Right atrium auricular region (tissue), 2 donors: ENCODE results near the gene KHSRP. TPM values are rescaled to one million over a fixed set of nuclear protein-coding genes. Genes with fewer than 3 reads are reported as not detected.
"Not testable (repeated sequence)": the region's sequence is repeated elsewhere in the genome, so short reads cannot be mapped to it uniquely, and the experiment has no call there.

Source experiments
- DNase-seq: peaks from one replicate; pipeline ENCODE4 v3.0.0-alpha.2; 2019; ENCODE audit warnings: low spot score
- H3K27ac ChIP-seq, 2 donors: fragments of 200-600 bp; sonication (generic); 1 replicate in 1 of 2; 2 replicates in 1 of 2; pipeline ENCODE4 v1.5.1; 2016 to 2019
- H3K27me3 ChIP-seq, 2 donors: fragments of 200-600 bp; sonication (generic); one replicate each; pipeline versions ENCODE4 v1.5.1 to v1.6.0; 2017 to 2019
- H3K36me3 ChIP-seq: fragments of 200-600 bp; sonication (generic); one replicate; pipeline ENCODE4 v1.5.1; 2016
- H3K4me1 ChIP-seq, 2 donors: fragments of 200-600 bp; sonication (generic); one replicate each; pipeline versions ENCODE4 v1.5.1 to v1.6.0; 2017 to 2019
- H3K4me3 ChIP-seq, 2 donors: fragments of 200-600 bp; sonication (generic); 1 replicate in 1 of 2; 2 replicates in 1 of 2; pipeline ENCODE4 v1.5.1; 2017 to 2019; ENCODE audit warnings: mild to moderate bottlenecking in 1 of 2, moderate library complexity in 1 of 2
- H3K9me3 ChIP-seq, 2 donors: fragments of 200-600 bp; sonication (generic); one replicate each; pipeline ENCODE4 v1.5.1; 2019
- total RNA-seq, 2 donors: library from RNA; depleted of rRNA; stranded (reverse); fragments of >200 nt; gene quantifications; one replicate each; pipeline ENCODE4 v1.1.0, GENCODE V29; 2016
- TF ChIP-seq, protein P1 (sequence below), 2 donors: fragments of 200-600 bp; sonication (generic); IDR thresholded peaks; one replicate each; pipeline ENCODE4 v1.5.1; 2019; ENCODE audit warnings: antibody characterized with exemption in 2 of 2

KHSRP gene
- total RNA-seq, 2 donors from 2014 or later: 55.3 to 95.7 TPM

- Histone ChIP-seq H3K27me3 (no peaks in the 10 kb centered on the region), H3K4me3 (no peak within 1 kb of the TSS), H3K36me3 (no peaks in the 10 kb centered on the region), H3K9me3 (no peaks in the 10 kb centered on the region), H3K4me1 (no peaks in the 10 kb centered on the region), H3K27ac (no peak within 1 kb of the TSS)
- no peak for DNase-seq
- TF ChIP-seq, protein P1, sequence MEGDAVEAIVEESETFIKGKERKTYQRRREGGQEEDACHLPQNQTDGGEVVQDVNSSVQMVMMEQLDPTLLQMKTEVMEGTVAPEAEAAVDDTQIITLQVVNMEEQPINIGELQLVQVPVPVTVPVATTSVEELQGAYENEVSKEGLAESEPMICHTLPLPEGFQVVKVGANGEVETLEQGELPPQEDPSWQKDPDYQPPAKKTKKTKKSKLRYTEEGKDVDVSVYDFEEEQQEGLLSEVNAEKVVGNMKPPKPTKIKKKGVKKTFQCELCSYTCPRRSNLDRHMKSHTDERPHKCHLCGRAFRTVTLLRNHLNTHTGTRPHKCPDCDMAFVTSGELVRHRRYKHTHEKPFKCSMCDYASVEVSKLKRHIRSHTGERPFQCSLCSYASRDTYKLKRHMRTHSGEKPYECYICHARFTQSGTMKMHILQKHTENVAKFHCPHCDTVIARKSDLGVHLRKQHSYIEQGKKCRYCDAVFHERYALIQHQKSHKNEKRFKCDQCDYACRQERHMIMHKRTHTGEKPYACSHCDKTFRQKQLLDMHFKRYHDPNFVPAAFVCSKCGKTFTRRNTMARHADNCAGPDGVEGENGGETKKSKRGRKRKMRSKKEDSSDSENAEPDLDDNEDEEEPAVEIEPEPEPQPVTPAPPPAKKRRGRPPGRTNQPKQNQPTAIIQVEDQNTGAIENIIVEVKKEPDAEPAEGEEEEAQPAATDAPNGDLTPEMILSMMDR (IDR thresholded peaks at IDR 0.05): no peak
Measured at GRCh38 chr19:6433663-6434062, 9.1 kb upstream of the KHSRP start, which contains the start of gene SLC25A41. Gene SLC25A41 (minus strand): TSS chr19:6433763. CDS start chr19:6433693, 70 bp downstream.

DNA sequence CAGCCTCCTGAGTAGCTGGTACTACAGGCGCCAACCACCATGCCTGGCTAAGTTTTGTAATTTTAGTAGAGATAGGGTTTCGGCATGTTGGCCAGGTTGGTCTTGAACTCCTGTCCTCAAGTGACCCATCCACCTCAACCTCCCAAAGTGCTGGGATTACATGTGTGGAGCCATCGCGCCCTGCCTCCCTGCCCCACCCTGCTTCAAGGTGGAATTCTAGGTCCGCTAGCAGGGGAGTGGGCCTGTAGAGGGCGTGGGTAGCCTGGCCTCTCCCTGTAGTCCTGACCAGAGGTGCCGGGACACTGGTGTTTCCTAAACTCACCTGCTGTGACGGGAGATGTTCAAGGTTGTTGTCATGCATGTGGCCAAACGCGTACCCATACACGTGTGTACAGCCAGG lies 8.6 kb upstream of the KHSRP start:
- no peaks in the 10 kb centered on the region for H3K36me3 ChIP-seq
- H3K9me3 ChIP-seq: no peaks in the 10 kb centered on the region
- H3K4me3 ChIP-seq: no peak overlapping the region
- no peaks in the 10 kb centered on the region for H3K27me3 ChIP-seq
- no peaks in the 10 kb centered on the region for H3K4me1 ChIP-seq
- TF ChIP-seq, protein P1 (IDR thresholded peaks at IDR 0.05): no peak
- DNase-seq: no peak
- no peak overlapping the region for H3K27ac ChIP-seq

- H3K27ac ChIP-seq: no peak overlapping the region
- TF ChIP-seq, protein P1 (IDR thresholded peaks at IDR 0.05): no peak
- H3K9me3 ChIP-seq: no peaks in the 10 kb centered on the region
- H3K27me3 ChIP-seq: no peaks in the 10 kb centered on the region
- H3K4me1 ChIP-seq: no peaks in the 10 kb centered on the region
- H3K4me3 ChIP-seq: no peak overlapping the region
- H3K36me3 ChIP-seq: no peaks in the 10 kb centered on the region
- no peak for DNase-seq
Measured at GRCh38 chr19:6431891-6432290, 7.3 kb upstream of the KHSRP start.

- Histone ChIP-seq H3K4me1 (peaks cover 0 to 7% of the 10 kb centered on the region in 2 donors), H3K27ac (no peak overlapping the region), H3K9me3 (no peaks in the 10 kb centered on the region), H3K36me3 (no peaks in the 10 kb centered on the region), H3K27me3 (no peaks in the 10 kb centered on the region), H3K4me3 (no peak overlapping the region)
- TF ChIP-seq, protein P1 (IDR thresholded peaks at IDR 0.05): no peak
- no peak for DNase-seq
Measured at GRCh38 chr19:6429419-6430221, 5.0 kb upstream of the KHSRP start.

DNA sequence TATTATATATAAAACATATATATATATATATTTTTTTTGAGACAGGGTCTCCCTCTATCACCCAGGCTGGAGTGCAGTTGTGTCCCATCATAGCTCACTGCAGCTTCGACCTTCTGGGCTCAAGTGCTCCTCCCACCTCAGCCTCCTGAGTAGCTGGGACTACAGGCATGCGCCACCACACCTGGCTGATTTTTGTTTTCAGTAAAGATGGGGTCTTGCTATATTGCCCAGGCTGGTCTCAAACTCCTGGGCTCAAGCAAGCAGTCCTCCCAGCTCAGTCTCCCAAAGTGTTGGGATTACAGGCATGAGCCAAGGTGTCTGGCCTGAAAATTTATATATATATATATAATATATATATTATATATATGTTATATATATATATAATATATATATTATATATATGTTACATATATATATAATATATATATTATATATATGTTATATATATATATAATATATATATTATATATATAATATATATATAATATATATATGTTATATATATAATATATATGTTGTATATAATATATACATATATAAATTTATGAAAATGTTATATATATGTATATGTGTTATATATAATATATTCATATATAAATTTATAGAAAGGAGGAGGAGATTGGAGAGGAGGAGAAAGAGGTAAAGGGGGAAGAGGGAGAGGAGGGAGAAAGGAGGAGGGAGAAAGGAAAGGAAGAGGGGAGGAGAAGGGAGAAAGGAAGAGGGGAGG lies 4.2 kb upstream of the KHSRP start:
- not testable (repeated sequence) for H3K36me3 ChIP-seq, H3K9me3 ChIP-seq, H3K4me1 ChIP-seq, H3K27ac ChIP-seq, H3K27me3 ChIP-seq, H3K4me3 ChIP-seq, DNase-seq

DNA sequence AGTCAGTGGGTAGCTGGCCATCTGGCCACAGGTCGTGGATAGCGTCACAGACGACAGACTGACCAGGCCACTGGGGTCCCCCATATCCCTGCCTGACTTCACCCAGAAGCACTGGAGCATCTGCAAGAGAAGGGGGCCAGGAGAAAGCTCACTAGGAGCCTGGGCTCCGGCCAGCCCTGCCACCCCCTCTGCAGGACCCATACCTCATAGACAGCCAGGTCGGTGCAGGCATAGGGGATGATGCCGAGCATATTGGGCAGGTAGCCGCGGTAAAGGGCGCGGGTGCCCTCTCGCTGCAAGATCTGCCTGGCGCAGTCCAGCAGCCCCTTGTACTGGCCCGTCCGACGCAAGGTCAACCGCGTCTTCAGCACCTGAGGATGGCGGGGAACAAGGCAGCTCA lies 2.5 kb upstream of the KHSRP start:
- Histone ChIP-seq H3K4me3 (no peak overlapping the region), H3K36me3 (no peaks in the 10 kb centered on the region)
- DNase-seq: no peak

More for the DNA sequence above, 2.5 kb upstream of the KHSRP start:
- peaks cover 0 to 26% of the 10 kb centered on the region in 2 donors for H3K4me1 ChIP-seq
- H3K27me3 ChIP-seq: no peaks in the 10 kb centered on the region
- TF ChIP-seq, protein P1 (IDR thresholded peaks at IDR 0.05): no peak
- no peaks in the 10 kb centered on the region for H3K9me3 ChIP-seq
- H3K27ac ChIP-seq: no peak overlapping the region
